Esophagus muscularis mucosa (tissue), 4 donors: ENCODE measurements around the gene PTAR1. TPM values are rescaled to one million over a fixed set of nuclear protein-coding genes. Genes with fewer than 3 reads are reported as not detected.
A peak's percentile ranks its signal among the peaks of the same experiment; 100 is the strongest.

ENCODE experiments used
- DNase-seq: peaks from one replicate; pipeline ENCODE4 v3.0.0-alpha.2; 2017; ENCODE audit errors: extremely low spot score
- H3K27ac ChIP-seq, 4 donors: fragments of 200-600 bp; sonication (generic); replicated peaks in 1 of 4; 1 replicate in 3 of 4; 2 replicates in 1 of 4; pipeline ENCODE4 v1.5.1; 2016 to 2019; ENCODE audit warnings: mild to moderate bottlenecking in 1 of 4
- H3K27me3 ChIP-seq, 4 donors: fragments of 200-600 bp; sonication (generic); one replicate each; pipeline versions ENCODE4 v1.5.1 to v1.6.0; 2016 to 2019
- H3K36me3 ChIP-seq, 4 donors: fragments of 200-600 bp; sonication (generic); one replicate each; pipeline ENCODE4 v1.5.1; 2016 to 2019
- H3K4me1 ChIP-seq, 4 donors: fragments of 200-600 bp; sonication (generic); one replicate each; pipeline ENCODE4 v1.5.1; 2016 to 2019
- H3K4me3 ChIP-seq, 4 donors: fragments of 200-600 bp; sonication (generic); 1 replicate in 2 of 4; 2 replicates in 2 of 4; pipeline ENCODE4 v1.5.1; 2016 to 2019; ENCODE audit warnings: mild to moderate bottlenecking in 4 of 4, moderate library complexity in 1 of 4
- H3K9me3 ChIP-seq, 4 donors: fragments of 200-600 bp; sonication (generic); 1 replicate in 3 of 4; 2 replicates in 1 of 4; pipeline ENCODE4 v1.5.1; 2016 to 2019
- CTCF ChIP-seq, 3 experiments: fragments of 200-600 bp in 2 of 3; fragments of 450-650 bp in 1 of 3; sonication (generic) in 2 of 3; IDR thresholded peaks; one replicate each; pipeline ENCODE4 v1.5.1; 2017 to 2019; ENCODE audit warnings: antibody characterized with exemption in 3 of 3, mild to moderate bottlenecking in 2 of 3, moderate library complexity in 1 of 3
- EP300 ChIP-seq: sonication (generic); formaldehyde crosslinking; IDR thresholded peaks from one replicate; pipeline ENCODE4 v1.6.1; 2017; ENCODE audit warnings: antibody characterized with exemption
- POLR2A ChIP-seq: fragments of 450-650 bp; IDR thresholded peaks from one replicate; pipeline ENCODE4 v1.6.1; 2017; ENCODE audit warnings: antibody characterized with exemption, moderate library complexity, mild to moderate bottlenecking, low read depth
- POLR2AphosphoS5 ChIP-seq, 2 donors: sonication (generic); formaldehyde crosslinking; IDR thresholded peaks; one replicate each; pipeline ENCODE4 v1.6.1; 2017; ENCODE audit warnings: antibody characterized with exemption in 2 of 2
- WGBS: methylation state at CpG from one replicate; pipeline ENCODE4 v1.1.5; 2018; 5-methylcytosine and 5-hydroxymethylcytosine counted together
- intact Hi-C: fragments of 100-400 bp; cut with DNase I; formaldehyde crosslinking; loops from one replicate; pipeline ENCODE4 v1.15.1; 2023
- total RNA-seq, 4 donors: library from RNA; depleted of rRNA; stranded (reverse); fragments of >200 nt; gene quantifications; one replicate each; pipeline versions ENCODE4 v1.1.0 to v1.2.1, GENCODE V29; 2016

The PTAR1 gene
- total RNA-seq, result 10 to 100 TPM; 47.7 to 68.5 (median 49.7) TPM

GRCh38 chr9:69759421-69760277, at the start of gene PTAR1:
Gene PTAR1, minus strand, starts transcription at chr9:69760011. Its CDS starts 73 bp downstream, at chr9:69759938.
- intact Hi-C loops, result loop anchor here (2.0 kb wide), 1 partner anchor 87 kb away; the partner anchor contains the start of gene APBA1
- H3K4me3 ChIP-seq, result peak within 1 kb of the TSS; percentile 68 to 98 (median 92)
- under 1% methylated on average over 84 of the region's 98 CpGs for WGBS
- peak; percentile 98 for DNase-seq
- H3K4me1 ChIP-seq, result peaks cover 7 to 40% (median 33%) of the 10 kb centered on the region in 4 donors
- H3K27ac ChIP-seq, result peak within 1 kb of the TSS; percentile 87 to 98 (median 96)
- H3K36me3 ChIP-seq, result no peaks in the 10 kb centered on the region
- no peaks in the 10 kb centered on the region for H3K9me3 ChIP-seq
- no peaks in the 10 kb centered on the region for H3K27me3 ChIP-seq
- TF ChIP-seq CTCF (IDR thresholded peaks at IDR 0.05) (peak in 1 of 3 experiments; percentile 20), POLR2AphosphoS5 (IDR thresholded peaks at IDR 0.05) (peak; percentile 60 to 84), POLR2A (peak; percentile 22), EP300 (no peak)

- H3K4me3 ChIP-seq, result no peak overlapping the region
- no peak overlapping the region for H3K27ac ChIP-seq
- no peaks in the 10 kb centered on the region for H3K27me3 ChIP-seq
- intact Hi-C loops, result no loop called here
- H3K36me3 ChIP-seq, result no peaks in the 10 kb centered on the region
- H3K4me1 ChIP-seq, result peaks cover 0 to 15% (median 14%) of the 10 kb centered on the region in 4 donors
- TF ChIP-seq CTCF (IDR thresholded peaks at IDR 0.05), result no peak
- no peak for TF ChIP-seq POLR2AphosphoS5 (IDR thresholded peaks at IDR 0.05)
- no peak for TF ChIP-seq EP300
- TF ChIP-seq POLR2A, result no peak
- DNase-seq, result no peak
- no peaks in the 10 kb centered on the region for H3K9me3 ChIP-seq
- 76% methylated on average over 8 of the region's 8 CpGs for WGBS
Measured at GRCh38 chr9:69809304-69809863, 49.6 kb upstream of the PTAR1 start.

- intact Hi-C loops, result no loop called here
- no peak for TF ChIP-seq EP300
- no peak for TF ChIP-seq POLR2A
- TF ChIP-seq POLR2AphosphoS5 (IDR thresholded peaks at IDR 0.05), result no peak
- no peak for TF ChIP-seq CTCF (IDR thresholded peaks at IDR 0.05)
- Histone ChIP-seq H3K4me3 (no peak overlapping the region), H3K27ac (peak overlapping the region; percentile 1 to 69 (median 42)), H3K4me1 (peaks cover 0 to 15% (median 14%) of the 10 kb centered on the region in 4 donors), H3K27me3 (no peaks in the 10 kb centered on the region), H3K9me3 (no peaks in the 10 kb centered on the region), H3K36me3 (no peaks in the 10 kb centered on the region)
- no peak for DNase-seq
- WGBS, result 79% methylated on average over 6 of the region's 6 CpGs
Measured at GRCh38 chr9:69806627-69807026, 46.8 kb upstream of the PTAR1 start.

GRCh38 chr9:69805962-69806515, 46.2 kb upstream of the PTAR1 start:
- peak overlapping the region; percentile 1 to 69 (median 42) for H3K27ac ChIP-seq
- H3K4me3 ChIP-seq, result no peak overlapping the region
- no peaks in the 10 kb centered on the region for H3K27me3 ChIP-seq
- peaks cover 0 to 15% (median 14%) of the 10 kb centered on the region in 4 donors for H3K4me1 ChIP-seq
- TF ChIP-seq POLR2AphosphoS5 (IDR thresholded peaks at IDR 0.05), result no peak
- no peak for TF ChIP-seq CTCF (IDR thresholded peaks at IDR 0.05)
- no peak for TF ChIP-seq POLR2A
- no peak for TF ChIP-seq EP300
- H3K9me3 ChIP-seq, result no peaks in the 10 kb centered on the region
- intact Hi-C loops, result no loop called here
- DNase-seq, result no peak
- 45% methylated on average over 3 of the region's 3 CpGs for WGBS
- no peaks in the 10 kb centered on the region for H3K36me3 ChIP-seq
